GM12878 (cell line): ENCODE data around the gene TLK2. TPM values are rescaled to one million over a fixed set of nuclear protein-coding genes. Genes with fewer than 3 reads are reported as not detected.

Experiments
- ATAC-seq: fragments of 200-7000 bp; cut with Tn5 transposase; 3 replicates; pipeline ENCODE4 v1.9.1; 2020; ENCODE audit warnings: mild to moderate bottlenecking, moderate library complexity
- BruUV-seq: library from RNA; stranded (reverse); fragments of 400-500 nt; replicated peaks from 2 replicates; lab custom pipeline; 2021; lab: Mats Ljungman, UMichigan
- CTCF ChIA-PET: fragments of 300-600 bp; sonication (Branson Sonifier 250); formaldehyde crosslinking; extraction: SDS; loops from one replicate; lab custom pipeline; 2021; ENCODE audit warnings: inconsistent platforms; lab: Yijun Ruan, JAX
- POLR2A ChIA-PET: fragments of 350-600 bp; formaldehyde crosslinking; extraction: SDS; loops from one replicate; lab custom pipeline; 2021; ENCODE audit warnings: inconsistent platforms; lab: Charles Lee
- RAD21 ChIA-PET: fragments of 300-600 bp; sonication (Branson Sonifier 250); formaldehyde crosslinking; loops from one replicate; lab custom pipeline; 2023; ENCODE audit warnings: antibody characterized with exemption; ENCODE audit not compliant: unreplicated experiment; lab: Charles Lee
- SMC1A ChIA-PET: fragments of 300-600 bp; sonication (Branson Sonifier 250); formaldehyde crosslinking; loops from one replicate; lab custom pipeline; 2023; ENCODE audit not compliant: unreplicated experiment, uncharacterized antibody; lab: Charles Lee
- DNase-seq: peaks from one replicate; pipeline ENCODE4 v3.0.0-alpha.2; 2011; ENCODE audit warnings: low read depth, low spot score
- FAIRE-seq: peaks from 3 replicates; lab custom pipeline; 2011; peaks lifted over from hg19 to GRCh38; lab: Jason Lieb, UNC
- H2AFZ ChIP-seq: 2 replicates; pipeline ENCODE4 v1.6.0; 2011; ENCODE audit warnings: low read depth, low read length, control low read depth; ENCODE audit not compliant: control insufficient read depth
- H3K27ac ChIP-seq: 2 replicates; pipeline ENCODE4 v1.5.1; 2011; ENCODE audit warnings: control low read depth; ENCODE audit not compliant: control insufficient read depth, insufficient read depth
- H3K27me3 ChIP-seq, 2 experiments: replicated peaks in 1 of 2; 2 replicates each; pipeline versions ENCODE4 v1.6.0 to v1.6.1; 2011; ENCODE audit warnings: low read length in 1 of 2; ENCODE audit not compliant: control insufficient read depth in 2 of 2, insufficient read depth in 2 of 2
- H3K36me3 ChIP-seq, 2 experiments: 2 replicates each; pipeline ENCODE4 v1.5.1; 2011; ENCODE audit warnings: low read length in 1 of 2; ENCODE audit not compliant: control insufficient read depth in 2 of 2, insufficient read depth in 2 of 2
- H3K4me1 ChIP-seq: 2 replicates; pipeline ENCODE4 v1.6.1; 2011; ENCODE audit warnings: mild to moderate bottlenecking, low read length, moderate library complexity, mixed read lengths; ENCODE audit not compliant: control insufficient read depth, insufficient read depth
- H3K4me2 ChIP-seq: 2 replicates; pipeline ENCODE4 v1.6.0; 2011; ENCODE audit warnings: control low read depth; ENCODE audit not compliant: control insufficient read depth, insufficient read depth
- H3K4me3 ChIP-seq: fragments of 200-600 bp; sonication (generic); 2 replicates; pipeline ENCODE4 v1.5.1; 2016
- H3K79me2 ChIP-seq: 2 replicates; pipeline ENCODE4 v1.6.0; 2011; ENCODE audit warnings: low read length; ENCODE audit not compliant: control insufficient read depth, insufficient read depth
- H3K9ac ChIP-seq: 2 replicates; pipeline ENCODE4 v1.8.0; 2011; ENCODE audit warnings: low read length, control low read depth, mixed read lengths; ENCODE audit not compliant: control insufficient read depth, insufficient read depth
- H3K9me3 ChIP-seq: replicated peaks from 3 replicates; pipeline ENCODE4 v1.5.1; 2011; ENCODE audit warnings: mild to moderate bottlenecking, low read length; ENCODE audit not compliant: control insufficient read depth, insufficient read depth
- H4K20me1 ChIP-seq: 2 replicates; pipeline ENCODE4 v1.6.0; 2011; ENCODE audit not compliant: control insufficient read depth, insufficient read depth
- CHD2 ChIP-seq: IDR thresholded peaks from 2 replicates; pipeline ENCODE4 v1.6.1; 2011; ENCODE audit warnings: low read depth, low read length, improper control_type of control experiment, borderline replicate concordance
- DPF2 ChIP-seq: fragments of 450-650 bp; IDR thresholded peaks from 2 replicates; pipeline ENCODE4 v1.6.1; 2017; ENCODE audit warnings: mild to moderate bottlenecking
- EED ChIP-seq: sonication (generic); IDR thresholded peaks from 2 replicates; pipeline ENCODE4 v1.6.1; 2016; ENCODE audit warnings: antibody characterized with exemption, low read depth
- HDGF ChIP-seq: fragments of 450-650 bp; IDR thresholded peaks from 2 replicates; pipeline ENCODE4 v1.6.1; 2016; ENCODE audit warnings: antibody characterized with exemption
- NBN ChIP-seq: fragments of 450-650 bp; IDR thresholded peaks from 2 replicates; pipeline ENCODE4 v1.6.1; 2016
- PBX3 ChIP-seq: IDR thresholded peaks from 2 replicates; pipeline ENCODE4 v1.6.1; 2011; ENCODE audit warnings: mild to moderate bottlenecking, low read depth, low read length, moderate library complexity; ENCODE audit not compliant: insufficient replicate concordance
- RCOR1 ChIP-seq: conservative IDR thresholded peaks from 2 replicates; pipeline ENCODE4 v1.6.1; 2012; ENCODE audit warnings: low read depth, low read length, improper control_type of control experiment
- RELB ChIP-seq: fragments of 450-650 bp; IDR thresholded peaks from 2 replicates; pipeline ENCODE4 v1.6.1; 2017; ENCODE audit warnings: low read depth, mild to moderate bottlenecking, moderate library complexity
- REST ChIP-seq: IDR thresholded peaks from 2 replicates; pipeline ENCODE4 v1.6.1; 2012; ENCODE audit warnings: mild to moderate bottlenecking, low read depth, low read length
- SKIL ChIP-seq: fragments of 450-650 bp; IDR thresholded peaks from 2 replicates; pipeline ENCODE4 v1.6.1; 2017; ENCODE audit warnings: mild to moderate bottlenecking, low read depth, inconsistent platforms; ENCODE audit not compliant: poor library complexity, severe bottlenecking
- SMAD1 ChIP-seq: fragments of 450-650 bp; IDR thresholded peaks from 2 replicates; pipeline ENCODE4 v1.6.1; 2018; ENCODE audit warnings: mild to moderate bottlenecking, low read depth; ENCODE audit not compliant: partially characterized antibody
- SPI1 ChIP-seq: IDR thresholded peaks from 2 replicates; pipeline ENCODE4 v1.6.1; 2011; ENCODE audit warnings: low read depth, mild to moderate bottlenecking, low read length, moderate library complexity, borderline replicate concordance; ENCODE audit not compliant: insufficient read depth
- ZZZ3 ChIP-seq: IDR thresholded peaks from 2 replicates; pipeline ENCODE4 v1.6.1; 2011; ENCODE audit warnings: low read depth; ENCODE audit not compliant: control insufficient read depth, insufficient read length
- WGBS: methylation state at CpG from one replicate; pipeline ENCODE4 v1.1.6; 2016; ENCODE audit warnings: low lambda C conversion rate; ENCODE audit not compliant: insufficient replicate concordance, insufficient coverage; ENCODE audit errors: missing lambda C conversion rate; 5-methylcytosine and 5-hydroxymethylcytosine counted together
- in situ Hi-C: fragments of 300-500 bp; cut with MboI; formaldehyde crosslinking; loops from 9 replicates; pipeline ENCODE4 v1.14.3; 2018; ENCODE audit warnings: mixed read lengths
- intact Hi-C: fragments of 100-400 bp; cut with micrococcal nuclease; formaldehyde crosslinking; loops from one replicate; pipeline ENCODE4 v1.14.2; 2022; ENCODE audit not compliant: unreplicated experiment
- polyA plus RNA-seq, 11 experiments: library from polyadenylated mRNA; depleted of rRNA in 4 of 11; unstranded in 6 of 11; stranded (reverse) in 5 of 11; fragments of >200 nt; fragmentation: Nextera tagmentation in 4 of 11; fragmentation: Illumina TruSeq in 1 of 11; extraction: Ambion mirVana in 4 of 11; extraction: Trizol in 1 of 11; gene quantifications; 1 replicate in 1 of 11; 2 replicates in 10 of 11; pipeline versions ENCODE4 v1.2.1 to v1.2.3, GENCODE V29; 2011 to 2016; ENCODE audit warnings: inconsistent platforms in 2 of 11, missing spikeins in 2 of 11, low read depth in 1 of 11
- total RNA-seq, 4 experiments: library from RNA; depleted of rRNA in 3 of 4; stranded (reverse); fragments of >200 nt in 3 of 4; fragmentation: Illumina TruSeq in 1 of 4; extraction: Trizol in 1 of 4; gene quantifications; 2 replicates each; pipeline versions ENCODE4 v1.2.1 to v1.2.3, GENCODE V29; 2013 to 2021

TLK2 gene
- total and polyA plus RNA-seq, 10 of the 15 experiments (the other 5 are each of a cell fraction or from before 2014, with no cell fraction given), result 12.1 to 51.2 (median 27.5) TPM

- TF ChIP-seq RELB (no peak), REST (no peak), EED (no peak), DPF2 (no peak), ZZZ3 (no peak), NBN (no peak)
Measured at GRCh38 chr17:62658136-62658920, 179.7 kb downstream of the TLK2 start (continued).

- RAD21 ChIA-PET, result no interaction called here
- H3K4me3 ChIP-seq, result no peak overlapping the region
- DNase-seq (no peak), ATAC-seq (no peak), FAIRE-seq (no peak)
- CTCF ChIA-PET, result no interaction called here
- peaks cover 6% of the 10 kb centered on the region; the same call in 2 of the 3 replicates for H3K9me3 ChIP-seq
- no peaks in the 10 kb centered on the region; a peak in 1 of 4 replicates for H3K27me3 ChIP-seq
- WGBS, result 68% methylated on average over 2 of the region's 2 CpGs
- SMC1A ChIA-PET, result no interaction called here
- no peaks in the 10 kb centered on the region for H3K4me1 ChIP-seq
- no peaks in the 10 kb centered on the region for H3K79me2 ChIP-seq
- in situ Hi-C loops, result no loop called here
- no TSS peak for BruUV-seq
- no peaks in the 10 kb centered on the region for H3K36me3 ChIP-seq
- no peak overlapping the region for H3K27ac ChIP-seq
- POLR2A ChIA-PET, result no interaction called here
- no peak overlapping the region for H3K9ac ChIP-seq
- no peak overlapping the region for H2AFZ ChIP-seq
- H4K20me1 ChIP-seq, result no peaks in the 10 kb centered on the region
- intact Hi-C loops, result no loop called here
- no peak overlapping the region for H3K4me2 ChIP-seq
- no peak for TF ChIP-seq SMAD1
- TF ChIP-seq SPI1, result no peak
- no peak for TF ChIP-seq PBX3
- no peak for TF ChIP-seq RCOR1
- no peak for TF ChIP-seq SKIL
- no peak for TF ChIP-seq HDGF
- no peak for TF ChIP-seq CHD2
Measured at GRCh38 chr17:62660629-62661118, 182.0 kb downstream of the TLK2 start.
